Ammon's horn (tissue), 1 donor: Measurements from ENCODE around the gene COL5A3.
"Not testable (repeated sequence)": the region's sequence is repeated elsewhere in the genome, so short reads cannot be mapped to it uniquely, and the experiment has no call there.

Source experiments
- DNase-seq: peaks from one replicate; pipeline ENCODE4 v3.0.0-alpha.2; 2016; ENCODE audit warnings: low spot score

COL5A3 gene

GRCh38 chr19:10010247-10010691, at the start of gene COL5A3:
TSS of gene COL5A3 (minus strand) at chr19:10010504. CDS start at chr19:10010385, 119 bp downstream.
- no peak for DNase-seq

DNA sequence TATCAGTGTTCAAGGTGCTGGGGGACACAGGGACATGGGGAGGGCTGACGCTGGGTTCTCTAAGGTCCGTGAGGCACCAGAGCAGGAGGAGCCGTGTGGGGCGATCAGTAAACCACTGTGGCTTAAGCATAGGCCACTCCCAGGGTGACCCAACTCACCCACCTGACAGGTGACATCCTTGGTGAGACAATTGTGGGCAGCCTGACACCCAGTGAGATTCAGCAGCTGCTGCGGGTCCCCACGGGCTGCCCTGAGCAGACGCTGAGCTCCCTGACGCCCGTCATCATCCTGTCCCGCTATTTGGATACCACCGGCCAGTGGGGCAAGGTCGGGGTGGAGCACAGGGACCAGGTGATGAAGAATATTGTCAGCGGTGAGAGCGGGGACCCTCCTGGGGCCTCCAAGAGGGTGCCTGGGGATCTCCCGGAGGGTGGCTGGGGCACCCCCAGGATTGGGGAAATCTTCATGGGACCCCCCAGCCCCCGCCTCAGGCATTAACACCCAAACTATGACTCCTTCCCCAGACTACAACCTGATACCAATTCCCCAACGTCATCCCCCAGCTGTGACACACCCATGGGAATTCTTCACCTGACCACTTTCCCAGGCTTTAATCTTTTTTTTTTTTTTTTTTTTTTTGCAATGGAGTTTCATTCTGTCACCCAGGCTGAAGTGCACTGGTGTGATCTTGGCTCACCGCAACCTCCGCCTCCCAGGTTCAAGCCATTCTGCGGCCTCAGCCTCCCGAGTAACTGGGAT, 42.5 kb upstream of the COL5A3 start:
- no peak for DNase-seq

- no peak for DNase-seq
These were observed 39.3 kb upstream of the COL5A3 start for GRCh38 chr19:10049626-10050025.

GRCh38 chr19:10045371-10045770, 35.1 kb upstream of the COL5A3 start:
- no peak for DNase-seq

DNA sequence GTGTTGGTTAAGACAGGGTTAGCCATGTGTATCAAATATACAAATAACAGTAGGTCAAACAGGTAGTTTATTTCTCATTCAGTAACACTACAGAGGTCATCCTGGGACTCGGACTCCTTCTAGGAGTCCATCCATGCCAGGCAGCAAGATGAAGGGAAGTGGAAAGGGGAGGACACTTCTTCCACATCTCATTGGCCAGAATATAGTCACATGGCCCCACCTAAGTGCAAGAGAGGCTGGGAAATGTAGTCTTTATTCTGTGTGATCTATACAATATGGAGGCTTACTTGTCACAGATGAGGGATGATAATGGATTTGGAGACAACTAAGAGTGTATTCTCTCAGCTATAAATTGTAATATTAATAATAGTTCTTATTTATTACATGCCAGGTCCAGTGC, 34.1 kb upstream of the COL5A3 start:
- no peak for DNase-seq

- DNase-seq, result no peak
These were observed 33.1 kb upstream of the COL5A3 start for GRCh38 chr19:10043286-10043927.

- DNase-seq, result no peak
These were observed 27.5 kb upstream of the COL5A3 start for GRCh38 chr19:10037809-10038208.

DNA sequence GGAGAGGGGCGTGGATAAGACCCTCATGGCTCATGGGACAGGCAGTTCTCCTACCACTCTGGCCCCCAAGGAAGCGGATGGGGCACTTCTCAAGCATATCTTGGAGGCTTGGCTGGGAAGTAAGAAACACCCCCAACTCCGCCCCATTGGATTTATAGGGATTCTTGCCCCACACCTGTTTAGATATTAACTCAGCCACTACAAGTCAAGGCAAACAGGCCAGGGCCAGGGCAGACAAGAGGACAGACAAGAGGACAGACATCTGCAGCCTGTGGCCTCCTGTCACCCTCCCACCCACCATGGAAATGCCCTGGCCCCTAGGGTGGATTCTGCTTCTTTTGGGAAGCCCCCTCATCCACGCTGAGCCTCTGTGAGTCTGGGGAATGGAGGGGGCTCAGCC, 27.1 kb upstream of the COL5A3 start:
- DNase-seq, result no peak

DNA sequence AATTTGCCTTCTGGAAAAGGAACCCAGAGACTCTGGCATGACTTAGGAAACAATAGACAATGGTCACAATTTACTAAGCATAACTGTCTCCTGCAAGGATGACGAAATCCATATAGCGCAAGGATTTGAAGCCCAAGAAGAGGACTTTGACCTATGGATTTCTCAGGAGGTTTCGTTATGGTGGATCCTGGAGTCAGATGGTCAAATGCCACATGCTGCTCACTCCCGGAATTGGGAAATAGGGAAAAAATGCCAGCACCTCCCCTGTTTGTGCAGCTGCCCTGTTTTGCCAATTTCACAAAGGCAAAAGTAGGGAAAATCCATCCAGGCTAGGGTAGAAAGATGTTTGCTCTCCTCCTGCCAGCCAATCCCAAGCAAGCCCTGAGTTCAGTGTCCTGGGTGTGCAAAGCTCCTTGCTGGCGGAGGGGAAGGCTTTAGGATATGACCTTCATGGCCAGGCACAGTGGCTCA, 26.3 kb upstream of the COL5A3 start:
- no peak for DNase-seq

GRCh38 chr19:10033614-10034013, 23.3 kb upstream of the COL5A3 start:
- no peak for DNase-seq

DNA sequence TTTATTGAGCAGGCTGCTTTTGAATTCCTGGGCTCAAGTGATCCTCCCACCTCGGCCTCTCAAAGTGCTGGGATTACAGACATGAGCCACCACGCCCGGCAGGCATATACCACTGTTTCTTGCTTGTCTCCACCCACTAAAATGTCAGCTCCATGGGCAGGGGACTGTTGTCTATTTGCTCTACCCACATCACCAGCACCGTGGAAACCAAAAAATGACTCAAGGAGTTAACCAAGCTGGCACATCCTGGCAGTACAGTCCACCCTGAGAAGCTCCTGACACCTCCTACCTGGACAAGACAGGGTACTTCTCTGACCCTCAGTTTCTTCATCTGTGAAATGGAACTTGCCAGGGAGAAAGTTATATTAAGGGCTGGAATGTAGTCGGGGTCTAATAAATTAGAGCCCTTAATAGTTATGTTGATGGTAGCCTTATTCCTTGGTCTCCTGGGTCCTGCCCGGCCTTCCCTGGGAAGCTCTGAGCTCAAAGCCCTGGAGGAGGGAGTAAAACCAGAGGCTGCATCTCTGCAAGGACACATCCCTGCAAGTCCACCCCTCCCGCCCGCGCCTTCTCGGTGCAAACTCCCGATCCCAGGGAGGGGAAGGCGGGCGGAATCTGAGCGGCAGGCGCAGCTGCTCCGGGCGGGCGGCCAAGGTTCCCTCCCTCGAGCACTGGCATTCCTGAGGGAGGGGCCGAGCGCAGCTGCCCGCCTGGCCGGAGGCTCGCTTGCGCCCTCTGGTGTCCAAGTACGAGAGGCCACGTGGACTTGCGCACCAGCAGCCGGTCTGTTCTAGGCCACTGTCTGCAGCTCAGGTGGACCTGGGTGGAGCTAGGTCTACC, 17.1 kb upstream of the COL5A3 start:
- DNase-seq, result peak; percentile 94

GRCh38 chr19:10026744-10027143, 16.4 kb upstream of the COL5A3 start:
- DNase-seq, result no peak

- not testable (repeated sequence) for DNase-seq
These were observed 12.8 kb upstream of the COL5A3 start for GRCh38 chr19:10023096-10023495.

- no peak for DNase-seq
These were observed 11.6 kb upstream of the COL5A3 start for GRCh38 chr19:10021863-10022262.

GRCh38 chr19:10021446-10021845, 11.1 kb upstream of the COL5A3 start:
- DNase-seq, result no peak

DNA sequence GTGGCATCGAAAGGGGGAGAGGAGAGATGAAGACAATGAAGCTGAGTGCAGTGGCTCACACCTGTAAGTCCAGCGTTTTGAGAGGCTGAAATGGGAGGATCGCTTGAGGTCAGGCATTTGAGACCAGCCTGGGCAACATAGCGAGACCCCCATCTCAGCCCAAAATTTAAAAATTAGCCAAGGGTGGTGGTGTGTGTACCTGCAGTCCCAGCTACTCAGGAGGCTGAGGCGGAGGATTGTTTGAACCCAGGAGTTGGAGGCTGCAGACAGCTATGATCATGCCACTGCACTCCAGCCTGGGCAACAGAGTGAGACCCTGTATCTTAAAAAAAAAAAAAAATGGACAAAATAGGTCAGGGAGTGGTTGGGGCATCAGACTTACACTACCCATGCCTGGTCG, 10.5 kb upstream of the COL5A3 start:
- no peak for DNase-seq

GRCh38 chr19:10019246-10019645, 8.9 kb upstream of the COL5A3 start:
- DNase-seq, result no peak

GRCh38 chr19:10018786-10019185, 8.5 kb upstream of the COL5A3 start:
- DNase-seq, result no peak

GRCh38 chr19:10018263-10018662, 8.0 kb upstream of the COL5A3 start:
- DNase-seq, result no peak

- no peak for DNase-seq
These were observed 3.7 kb upstream of the COL5A3 start for GRCh38 chr19:10013834-10014618.

DNA sequence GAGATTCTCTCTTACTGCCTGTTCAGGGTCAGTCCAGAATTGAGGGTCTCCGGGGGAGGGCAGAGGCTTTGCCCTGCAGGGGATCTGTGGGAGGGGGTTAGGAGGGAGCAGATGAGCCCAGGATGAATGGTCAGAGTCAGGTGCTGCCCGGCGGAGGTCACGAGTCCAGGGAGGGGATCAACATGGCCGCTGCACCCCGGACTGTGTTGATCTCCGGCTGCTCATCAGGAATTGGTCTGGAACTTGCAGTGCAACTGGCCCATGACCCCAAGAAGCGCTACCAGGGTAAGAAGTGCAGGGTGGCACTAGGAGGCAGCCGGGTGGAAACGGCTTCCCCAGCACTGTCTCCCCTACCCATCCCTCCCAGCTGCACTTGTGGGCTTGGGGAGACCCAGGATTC, 3.0 kb upstream of the COL5A3 start, which contains the start of gene RDH8:
TSS of gene RDH8 (plus strand) at position 168 of the 400 bp plus-strand sequence. CDS start at position 183, 15 bp downstream.
- DNase-seq, result no peak

GRCh38 chr19:10011974-10012373, 1.7 kb upstream of the COL5A3 start:
- no peak for DNase-seq
